ENCODE data around the gene SELPLG.

The SELPLG gene

DNA sequence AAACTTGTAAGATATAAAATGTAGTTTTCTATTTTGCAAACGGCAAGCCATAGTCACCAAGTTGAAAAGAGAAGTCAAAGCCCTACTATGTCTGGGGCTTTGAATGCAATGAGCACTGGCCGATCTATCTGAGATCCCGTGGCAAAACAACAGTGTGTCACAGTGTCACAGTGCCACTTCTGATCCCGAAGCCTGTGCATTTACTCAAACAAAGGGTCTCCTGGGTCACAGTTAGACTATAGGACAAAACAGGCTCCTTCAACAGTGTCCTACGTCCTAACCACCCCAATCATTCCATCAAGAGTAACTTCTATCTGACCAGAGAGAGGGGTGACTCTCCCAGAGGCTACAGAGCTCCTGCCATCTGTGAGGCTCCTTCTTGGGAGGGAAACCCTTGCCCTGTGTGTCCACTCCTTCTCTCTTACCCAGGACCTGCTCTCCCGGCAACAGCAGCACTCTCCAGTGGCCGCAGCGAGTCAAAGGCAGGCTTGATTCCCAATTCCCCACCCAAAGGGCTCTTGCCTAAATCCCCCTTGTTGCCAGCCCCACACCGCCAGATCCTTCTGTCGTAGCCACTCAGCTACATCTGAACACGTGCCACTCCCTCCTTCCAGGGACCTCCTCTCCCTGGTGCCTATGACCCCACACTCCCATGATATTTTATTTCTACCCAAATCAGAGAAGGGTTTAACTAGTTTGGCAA lies 14.0 kb upstream of the SELPLG start:
- Histone ChIP-seq H3K79me2 (ENCODE audit: low read length) (peaks cover 54% of the 10 kb centered on the region), H3K4me2 (ENCODE audit: low read depth, low read length) (no peak overlapping the region), H3K9me3 (replicated peaks; ENCODE audit: insufficient read depth, low read length) (no peaks in the 10 kb centered on the region), H3K4me3 (ENCODE audit: low read length) (no peak overlapping the region), H3K9me2 (replicated peaks; ENCODE audit: insufficient read depth, low read length) (no peaks in the 10 kb centered on the region), H3K4me1 (ENCODE audit: low read length) (peaks cover 12% of the 10 kb centered on the region), H3K27me3 (replicated peaks; ENCODE audit: insufficient read depth, low read length) (no peaks in the 10 kb centered on the region), H2AFZ (ENCODE audit: low read length) (no peak overlapping the region), H3F3A (ENCODE audit: insufficient read depth, low read length) (peaks cover 13% of the 10 kb centered on the region), H4K20me1 (ENCODE audit: insufficient read depth, low read length) (no peaks in the 10 kb centered on the region), H3K36me3 (replicated peaks; ENCODE audit: insufficient read depth, low read length) (peaks cover 9% of the 10 kb centered on the region), H3K9ac (ENCODE audit: low read length) (no peak overlapping the region), H3K27ac (ENCODE audit: low read length) (no peak overlapping the region)
- TF ChIP-seq, protein P1, sequence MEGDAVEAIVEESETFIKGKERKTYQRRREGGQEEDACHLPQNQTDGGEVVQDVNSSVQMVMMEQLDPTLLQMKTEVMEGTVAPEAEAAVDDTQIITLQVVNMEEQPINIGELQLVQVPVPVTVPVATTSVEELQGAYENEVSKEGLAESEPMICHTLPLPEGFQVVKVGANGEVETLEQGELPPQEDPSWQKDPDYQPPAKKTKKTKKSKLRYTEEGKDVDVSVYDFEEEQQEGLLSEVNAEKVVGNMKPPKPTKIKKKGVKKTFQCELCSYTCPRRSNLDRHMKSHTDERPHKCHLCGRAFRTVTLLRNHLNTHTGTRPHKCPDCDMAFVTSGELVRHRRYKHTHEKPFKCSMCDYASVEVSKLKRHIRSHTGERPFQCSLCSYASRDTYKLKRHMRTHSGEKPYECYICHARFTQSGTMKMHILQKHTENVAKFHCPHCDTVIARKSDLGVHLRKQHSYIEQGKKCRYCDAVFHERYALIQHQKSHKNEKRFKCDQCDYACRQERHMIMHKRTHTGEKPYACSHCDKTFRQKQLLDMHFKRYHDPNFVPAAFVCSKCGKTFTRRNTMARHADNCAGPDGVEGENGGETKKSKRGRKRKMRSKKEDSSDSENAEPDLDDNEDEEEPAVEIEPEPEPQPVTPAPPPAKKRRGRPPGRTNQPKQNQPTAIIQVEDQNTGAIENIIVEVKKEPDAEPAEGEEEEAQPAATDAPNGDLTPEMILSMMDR (IDR thresholded peaks at IDR 0.05; ENCODE audit: low read length), result no peak
- TF ChIP-seq EZH2phosphoT487 (IDR thresholded peaks at IDR 0.05; ENCODE audit: low read length) (no peak), EZH2 (optimal IDR thresholded peaks at IDR 0.05; ENCODE audit: low read depth, low read length) (no peak)
- DNase-seq, result no peak

DNA sequence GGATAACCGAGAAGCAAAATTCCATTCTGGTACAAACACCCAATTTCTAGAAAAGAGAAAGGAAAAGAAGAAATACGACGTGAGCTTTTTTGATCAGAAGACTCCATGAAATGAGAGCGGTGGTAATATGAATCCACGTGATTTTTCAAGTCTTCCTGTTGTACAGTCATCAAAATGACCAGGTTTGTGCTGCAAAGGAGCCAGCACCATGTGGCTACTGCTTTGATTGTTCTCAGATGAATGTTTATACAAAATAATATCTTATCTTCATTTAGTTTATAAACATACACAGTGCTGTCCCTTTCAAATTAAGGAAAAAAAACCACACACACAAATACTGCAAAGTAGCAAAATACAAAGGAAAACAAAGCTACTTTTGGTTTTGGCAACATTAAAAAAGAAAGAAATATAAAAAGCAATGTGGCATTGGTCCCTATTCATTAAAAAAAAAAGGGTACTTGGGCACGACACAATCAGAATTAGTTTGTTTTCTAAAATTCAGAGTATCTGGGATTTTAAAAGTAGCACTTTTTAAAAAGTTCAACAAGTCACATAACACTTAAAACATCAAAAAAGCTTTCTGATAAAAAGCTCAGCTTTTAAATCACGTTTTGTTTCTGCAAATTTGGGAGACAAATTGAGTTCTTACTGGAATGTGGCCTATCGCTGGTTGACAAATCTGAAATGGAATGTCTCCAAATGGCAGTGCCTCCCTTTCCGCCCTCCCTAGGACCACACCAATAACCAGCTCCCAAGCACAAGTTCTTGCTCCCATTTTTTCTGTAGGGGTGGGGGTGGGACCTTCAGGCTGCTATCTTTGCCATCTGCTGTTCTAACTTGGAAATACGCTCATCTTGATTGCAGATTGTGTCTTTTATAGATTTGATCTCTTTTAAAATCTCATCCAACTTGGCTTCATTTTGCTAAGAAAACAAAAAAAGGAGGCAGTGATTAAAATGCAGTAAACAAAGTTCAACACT lies 13.2 kb upstream of the SELPLG start:
- DNase-seq, result no peak
- H3K36me3 ChIP-seq (replicated peaks; ENCODE audit: insufficient read depth, low read length), result peaks cover 9% of the 10 kb centered on the region
- peaks cover 47% of the 10 kb centered on the region for H3K79me2 ChIP-seq (ENCODE audit: low read length)

DNA sequence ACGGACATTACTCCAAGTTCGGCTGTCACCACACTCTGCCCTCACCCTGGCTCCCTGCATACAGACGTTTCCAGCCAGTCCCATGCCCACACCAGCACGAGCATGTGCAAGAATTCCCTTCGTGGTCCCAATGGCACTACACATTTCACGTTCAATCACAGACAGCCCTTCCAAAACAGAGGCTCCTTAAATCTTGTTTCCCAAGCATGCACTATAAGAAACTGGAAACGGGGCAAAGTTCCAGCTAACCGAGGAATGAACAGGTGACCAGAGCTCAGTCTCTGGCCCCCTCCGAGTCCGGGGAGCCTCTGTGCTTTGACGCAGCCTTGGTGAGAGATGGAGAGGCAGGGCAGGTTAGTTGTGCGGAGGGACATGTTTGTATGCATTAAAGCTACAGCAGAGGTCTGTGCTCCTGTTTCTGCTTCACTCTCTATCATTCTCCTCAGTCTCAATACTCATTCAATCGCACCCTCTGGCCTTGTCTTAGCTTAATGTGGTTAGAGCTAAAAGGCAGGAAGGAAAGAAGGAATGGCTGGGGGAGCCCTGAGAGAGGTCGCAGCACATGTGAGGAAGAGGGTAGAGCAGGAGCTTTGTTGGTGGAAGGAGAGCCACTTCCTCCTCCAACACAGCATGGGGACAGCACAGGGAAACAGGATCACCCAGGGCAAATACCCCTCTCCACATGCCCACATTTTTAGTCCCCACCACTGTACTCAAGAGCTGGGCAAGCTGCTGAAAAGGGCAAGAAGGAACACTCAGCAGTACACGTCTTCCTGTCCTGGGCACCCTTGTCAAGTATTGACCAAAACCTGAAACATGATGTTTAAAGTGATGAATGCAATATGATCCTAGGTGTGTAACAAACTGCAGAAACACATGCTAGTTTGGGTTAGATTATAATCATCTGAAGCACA lies 12.2 kb upstream of the SELPLG start:
- no peak overlapping the region for H3K9ac ChIP-seq (ENCODE audit: low read length)

More for the DNA sequence above, 13.2 kb upstream of the SELPLG start:
- no peaks in the 10 kb centered on the region for H3K9me3 ChIP-seq (replicated peaks; ENCODE audit: insufficient read depth, low read length)
- H3K9ac ChIP-seq (ENCODE audit: low read length), result no peak overlapping the region
- no peaks in the 10 kb centered on the region for H3K27me3 ChIP-seq (replicated peaks; ENCODE audit: insufficient read depth, low read length)
- H3K27ac ChIP-seq (ENCODE audit: low read length), result no peak overlapping the region
- H2AFZ ChIP-seq (ENCODE audit: low read length), result no peak overlapping the region
- H3K4me3 ChIP-seq (ENCODE audit: low read length), result no peak overlapping the region
- H3K4me1 ChIP-seq (ENCODE audit: low read length), result peaks cover 16% of the 10 kb centered on the region
- no peaks in the 10 kb centered on the region for H4K20me1 ChIP-seq (ENCODE audit: insufficient read depth, low read length)
- no peak for TF ChIP-seq EZH2 (optimal IDR thresholded peaks at IDR 0.05; ENCODE audit: low read depth, low read length)
- TF ChIP-seq, protein P1 (IDR thresholded peaks at IDR 0.05; ENCODE audit: low read length), result no peak
- H3K9me2 ChIP-seq (replicated peaks; ENCODE audit: insufficient read depth, low read length), result no peaks in the 10 kb centered on the region
- H3K4me2 ChIP-seq (ENCODE audit: low read depth, low read length), result no peak overlapping the region
- H3F3A ChIP-seq (ENCODE audit: insufficient read depth, low read length), result peaks cover 14% of the 10 kb centered on the region

More for the DNA sequence above, 12.2 kb upstream of the SELPLG start:
- DNase-seq, result no peak
- H3K79me2 ChIP-seq (ENCODE audit: low read length), result peaks cover 52% of the 10 kb centered on the region
- H3F3A ChIP-seq (ENCODE audit: insufficient read depth, low read length), result peaks cover 24% of the 10 kb centered on the region
- no peak overlapping the region for H3K4me2 ChIP-seq (ENCODE audit: low read depth, low read length)
- H2AFZ ChIP-seq (ENCODE audit: low read length), result no peak overlapping the region
- H3K9me2 ChIP-seq (replicated peaks; ENCODE audit: insufficient read depth, low read length), result no peaks in the 10 kb centered on the region
- H3K4me1 ChIP-seq (ENCODE audit: low read length), result peaks cover 25% of the 10 kb centered on the region
- no peaks in the 10 kb centered on the region for H4K20me1 ChIP-seq (ENCODE audit: insufficient read depth, low read length)
- no peaks in the 10 kb centered on the region for H3K9me3 ChIP-seq (replicated peaks; ENCODE audit: insufficient read depth, low read length)
- peaks cover 9% of the 10 kb centered on the region for H3K36me3 ChIP-seq (replicated peaks; ENCODE audit: insufficient read depth, low read length)
- TF ChIP-seq, protein P1 (IDR thresholded peaks at IDR 0.05; ENCODE audit: low read length), result no peak
- TF ChIP-seq EZH2phosphoT487 (IDR thresholded peaks at IDR 0.05; ENCODE audit: low read length) (no peak), EZH2 (optimal IDR thresholded peaks at IDR 0.05; ENCODE audit: low read depth, low read length) (no peak)
- no peak overlapping the region for H3K27ac ChIP-seq (ENCODE audit: low read length)
- no peaks in the 10 kb centered on the region for H3K27me3 ChIP-seq (replicated peaks; ENCODE audit: insufficient read depth, low read length)
- H3K4me3 ChIP-seq (ENCODE audit: low read length), result no peak overlapping the region
